SK-N-SH (cell line): ENCODE measurements around the gene OPN1SW.

Experiments
- RAD21 ChIP-seq: IDR thresholded peaks from 2 replicates; pipeline ENCODE4 v1.6.1; 2012; ENCODE audit warnings: mild to moderate bottlenecking, low read length
- RFX5 ChIP-seq: IDR thresholded peaks from 2 replicates; pipeline ENCODE4 v1.6.1; 2012; ENCODE audit warnings: mild to moderate bottlenecking, improper control_type of control experiment, low read length
- SIN3A ChIP-seq: IDR thresholded peaks from 2 replicates; pipeline ENCODE4 v1.6.1; 2012; ENCODE audit warnings: low read depth, mild to moderate bottlenecking, low read length, moderate library complexity, borderline replicate concordance

DNA sequence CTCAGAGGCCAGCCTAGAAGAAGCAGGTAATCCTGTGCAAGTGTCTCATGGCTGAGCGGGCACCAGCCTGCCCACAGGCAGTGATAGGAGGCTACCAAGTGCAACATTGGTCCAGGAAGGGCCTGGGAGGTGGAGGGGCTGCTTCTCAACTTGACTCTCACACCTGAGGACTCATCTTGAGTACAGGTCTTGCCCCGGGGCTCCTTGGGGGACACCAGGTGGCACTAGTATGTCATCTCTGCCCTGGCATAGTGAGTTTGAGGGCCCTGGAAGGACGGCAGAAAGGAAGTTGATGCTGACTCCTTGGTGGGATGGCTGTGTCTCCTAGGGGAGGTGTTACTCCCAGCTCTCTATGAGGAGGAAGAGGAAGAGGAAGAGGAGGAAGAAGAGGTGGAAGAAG, 18.4 kb upstream of the OPN1SW start:
- TF ChIP-seq RFX5 (no peak), SIN3A (no peak), RAD21 (no peak)
